Measurements from ENCODE around the gene SULT1E1.
A peak's percentile ranks its signal among the peaks of the same experiment; 100 is the strongest.

SULT1E1 gene

DNA sequence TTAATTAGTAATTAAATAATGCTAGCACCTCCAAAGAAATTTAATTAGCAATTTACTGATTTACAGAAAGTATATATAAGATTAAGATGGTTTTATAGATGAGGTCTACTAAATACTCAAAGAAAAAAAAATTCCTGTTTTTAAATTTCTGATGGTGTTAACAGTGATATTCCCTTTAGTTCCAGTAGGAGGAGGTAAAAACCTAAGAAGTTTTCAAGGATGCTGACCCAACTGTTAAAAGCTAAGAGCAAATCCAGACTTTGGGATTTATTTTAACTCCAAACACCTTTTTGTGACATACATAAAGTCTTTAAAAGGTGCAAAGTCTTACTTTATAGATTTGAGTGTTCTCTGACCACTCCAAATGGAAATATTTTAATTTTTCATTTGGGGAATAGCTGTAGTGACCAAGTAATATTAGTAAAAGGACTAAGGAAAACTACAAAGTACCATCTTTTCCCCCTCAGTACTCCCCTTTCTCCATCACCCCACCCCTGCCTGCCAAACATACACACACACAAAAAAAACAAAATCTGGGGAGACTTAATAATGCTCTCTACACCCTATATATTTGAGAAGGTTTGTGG, 36.7 kb upstream of the SULT1E1 start:
- H3K36me3 ChIP-seq (replicated peaks; ENCODE audit: insufficient read depth, low read length), result no peaks in the 10 kb centered on the region
- H3K9me2 ChIP-seq (replicated peaks; ENCODE audit: insufficient read depth, low read length), result no peaks in the 10 kb centered on the region
- H3K4me2 ChIP-seq (ENCODE audit: low read depth, low read length), result no peak overlapping the region
- no peak overlapping the region for H2AFZ ChIP-seq (ENCODE audit: low read length)
- no peaks in the 10 kb centered on the region for H3K4me1 ChIP-seq (ENCODE audit: low read length)
- no peak overlapping the region for H3K27ac ChIP-seq (ENCODE audit: low read length)
- no peaks in the 10 kb centered on the region for H3F3A ChIP-seq (ENCODE audit: insufficient read depth, low read length)
- no peak for TF ChIP-seq EZH2 (optimal IDR thresholded peaks at IDR 0.05; ENCODE audit: low read depth, low read length)
- TF ChIP-seq, protein P1, sequence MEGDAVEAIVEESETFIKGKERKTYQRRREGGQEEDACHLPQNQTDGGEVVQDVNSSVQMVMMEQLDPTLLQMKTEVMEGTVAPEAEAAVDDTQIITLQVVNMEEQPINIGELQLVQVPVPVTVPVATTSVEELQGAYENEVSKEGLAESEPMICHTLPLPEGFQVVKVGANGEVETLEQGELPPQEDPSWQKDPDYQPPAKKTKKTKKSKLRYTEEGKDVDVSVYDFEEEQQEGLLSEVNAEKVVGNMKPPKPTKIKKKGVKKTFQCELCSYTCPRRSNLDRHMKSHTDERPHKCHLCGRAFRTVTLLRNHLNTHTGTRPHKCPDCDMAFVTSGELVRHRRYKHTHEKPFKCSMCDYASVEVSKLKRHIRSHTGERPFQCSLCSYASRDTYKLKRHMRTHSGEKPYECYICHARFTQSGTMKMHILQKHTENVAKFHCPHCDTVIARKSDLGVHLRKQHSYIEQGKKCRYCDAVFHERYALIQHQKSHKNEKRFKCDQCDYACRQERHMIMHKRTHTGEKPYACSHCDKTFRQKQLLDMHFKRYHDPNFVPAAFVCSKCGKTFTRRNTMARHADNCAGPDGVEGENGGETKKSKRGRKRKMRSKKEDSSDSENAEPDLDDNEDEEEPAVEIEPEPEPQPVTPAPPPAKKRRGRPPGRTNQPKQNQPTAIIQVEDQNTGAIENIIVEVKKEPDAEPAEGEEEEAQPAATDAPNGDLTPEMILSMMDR (IDR thresholded peaks at IDR 0.05; ENCODE audit: low read length), result peak; percentile 39
- H3K27me3 ChIP-seq (replicated peaks; ENCODE audit: insufficient read depth, low read length), result no peaks in the 10 kb centered on the region
- H3K4me3 ChIP-seq (ENCODE audit: low read length), result no peak overlapping the region
- H3K9ac ChIP-seq (ENCODE audit: low read length), result no peak overlapping the region
- H3K79me2 ChIP-seq (ENCODE audit: low read length), result no peaks in the 10 kb centered on the region
- no peaks in the 10 kb centered on the region for H4K20me1 ChIP-seq (ENCODE audit: insufficient read depth, low read length)
- peak; percentile 13 for DNase-seq
- H3K9me3 ChIP-seq (replicated peaks; ENCODE audit: insufficient read depth, low read length), result no peaks in the 10 kb centered on the region

DNA sequence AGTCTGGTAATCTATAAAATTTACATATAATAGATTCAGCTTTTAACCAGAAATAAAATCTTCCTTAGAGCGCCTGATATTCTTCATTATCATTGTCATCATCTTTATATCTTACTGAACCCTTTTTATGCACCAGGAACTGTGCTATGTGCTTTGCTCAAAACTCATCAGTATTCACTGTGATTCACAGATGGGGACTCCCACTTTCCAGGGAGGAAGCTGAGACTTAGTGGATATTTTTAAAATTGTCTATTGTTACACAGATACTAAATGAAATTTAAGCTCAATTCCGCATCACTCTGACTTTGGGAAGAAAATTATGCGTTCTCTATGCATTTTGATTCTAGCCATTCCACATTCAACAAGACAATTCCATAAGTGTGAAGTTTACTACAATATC, 34.8 kb upstream of the SULT1E1 start:
- no peak overlapping the region for H3K27ac ChIP-seq (ENCODE audit: low read length)
- H3K4me1 ChIP-seq (ENCODE audit: low read length), result no peaks in the 10 kb centered on the region
- H3K36me3 ChIP-seq (replicated peaks; ENCODE audit: insufficient read depth, low read length), result no peaks in the 10 kb centered on the region
- H3K27me3 ChIP-seq (replicated peaks; ENCODE audit: insufficient read depth, low read length), result no peaks in the 10 kb centered on the region
- no peak for DNase-seq
- no peaks in the 10 kb centered on the region for H3F3A ChIP-seq (ENCODE audit: insufficient read depth, low read length)
- no peaks in the 10 kb centered on the region for H3K79me2 ChIP-seq (ENCODE audit: low read length)
- no peak overlapping the region for H2AFZ ChIP-seq (ENCODE audit: low read length)
- H3K9me3 ChIP-seq (replicated peaks; ENCODE audit: insufficient read depth, low read length), result no peaks in the 10 kb centered on the region
- no peaks in the 10 kb centered on the region for H3K9me2 ChIP-seq (replicated peaks; ENCODE audit: insufficient read depth, low read length)
- TF ChIP-seq, protein P1 (IDR thresholded peaks at IDR 0.05; ENCODE audit: low read length), result no peak
- TF ChIP-seq EZH2 (optimal IDR thresholded peaks at IDR 0.05; ENCODE audit: low read depth, low read length) (no peak), EZH2phosphoT487 (IDR thresholded peaks at IDR 0.05; ENCODE audit: low read length) (no peak)
- H3K4me3 ChIP-seq (ENCODE audit: low read length), result no peak overlapping the region
- no peaks in the 10 kb centered on the region for H4K20me1 ChIP-seq (ENCODE audit: insufficient read depth, low read length)
- no peak overlapping the region for H3K9ac ChIP-seq (ENCODE audit: low read length)
- H3K4me2 ChIP-seq (ENCODE audit: low read depth, low read length), result no peak overlapping the region

DNA sequence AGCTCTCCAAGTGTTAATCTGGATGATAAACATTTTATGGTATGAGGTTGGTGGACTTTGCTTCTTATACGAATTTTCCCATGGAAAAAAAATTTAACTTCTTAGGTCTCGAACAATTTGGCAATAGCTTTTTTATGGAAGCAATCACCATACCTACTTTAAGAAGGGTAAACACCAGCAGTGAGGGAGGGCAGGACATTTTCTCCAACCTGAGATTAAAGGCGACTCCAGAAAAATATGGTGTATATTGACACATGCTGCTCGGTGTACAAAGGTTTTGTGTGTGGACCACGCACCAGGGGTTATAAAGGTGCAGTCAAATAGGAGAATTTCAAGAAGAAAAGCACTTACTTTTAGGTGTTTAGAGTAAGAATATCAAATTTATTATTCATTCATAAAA, 34.2 kb upstream of the SULT1E1 start:
- TF ChIP-seq, protein P1 (IDR thresholded peaks at IDR 0.05; ENCODE audit: low read length), result no peak
- TF ChIP-seq EZH2phosphoT487 (IDR thresholded peaks at IDR 0.05; ENCODE audit: low read length) (no peak), EZH2 (optimal IDR thresholded peaks at IDR 0.05; ENCODE audit: low read depth, low read length) (no peak)
- no peak for DNase-seq

More for the DNA sequence above, 34.2 kb upstream of the SULT1E1 start:
- Histone ChIP-seq H3K4me2 (ENCODE audit: low read depth, low read length) (no peak overlapping the region), H3K4me1 (ENCODE audit: low read length) (no peaks in the 10 kb centered on the region), H3K9me3 (replicated peaks; ENCODE audit: insufficient read depth, low read length) (no peaks in the 10 kb centered on the region), H3K9me2 (replicated peaks; ENCODE audit: insufficient read depth, low read length) (no peaks in the 10 kb centered on the region), H4K20me1 (ENCODE audit: insufficient read depth, low read length) (no peaks in the 10 kb centered on the region), H3K79me2 (ENCODE audit: low read length) (no peaks in the 10 kb centered on the region), H3K9ac (ENCODE audit: low read length) (no peak overlapping the region), H3K27me3 (replicated peaks; ENCODE audit: insufficient read depth, low read length) (no peaks in the 10 kb centered on the region), H3K4me3 (ENCODE audit: low read length) (no peak overlapping the region), H3K36me3 (replicated peaks; ENCODE audit: insufficient read depth, low read length) (no peaks in the 10 kb centered on the region), H2AFZ (ENCODE audit: low read length) (no peak overlapping the region), H3K27ac (ENCODE audit: low read length) (no peak overlapping the region), H3F3A (ENCODE audit: insufficient read depth, low read length) (no peaks in the 10 kb centered on the region)
